HG03520 (cell line): ENCODE data around the gene SEMA4A.
A peak's percentile ranks its signal among the peaks of the same experiment; 100 is the strongest.
"Not testable (repeated sequence)": the region's sequence is repeated elsewhere in the genome, so short reads cannot be mapped to it uniquely, and the experiment has no call there.

Experiments
- ATAC-seq: cut with Tn5 transposase; IDR thresholded peaks from one replicate; pipeline ENCODE4 v1.9.1; 2021; ENCODE audit warnings: mild to moderate bottlenecking, moderate library complexity; ENCODE audit not compliant: unreplicated experiment

SEMA4A gene

GRCh38 chr1:156153362-156153761, at the start of gene SEMA4A:
Gene SEMA4A, plus strand, starts transcription at chr1:156153585. Its CDS starts 994 bp downstream, at chr1:156154579.
- no peak for ATAC-seq

DNA sequence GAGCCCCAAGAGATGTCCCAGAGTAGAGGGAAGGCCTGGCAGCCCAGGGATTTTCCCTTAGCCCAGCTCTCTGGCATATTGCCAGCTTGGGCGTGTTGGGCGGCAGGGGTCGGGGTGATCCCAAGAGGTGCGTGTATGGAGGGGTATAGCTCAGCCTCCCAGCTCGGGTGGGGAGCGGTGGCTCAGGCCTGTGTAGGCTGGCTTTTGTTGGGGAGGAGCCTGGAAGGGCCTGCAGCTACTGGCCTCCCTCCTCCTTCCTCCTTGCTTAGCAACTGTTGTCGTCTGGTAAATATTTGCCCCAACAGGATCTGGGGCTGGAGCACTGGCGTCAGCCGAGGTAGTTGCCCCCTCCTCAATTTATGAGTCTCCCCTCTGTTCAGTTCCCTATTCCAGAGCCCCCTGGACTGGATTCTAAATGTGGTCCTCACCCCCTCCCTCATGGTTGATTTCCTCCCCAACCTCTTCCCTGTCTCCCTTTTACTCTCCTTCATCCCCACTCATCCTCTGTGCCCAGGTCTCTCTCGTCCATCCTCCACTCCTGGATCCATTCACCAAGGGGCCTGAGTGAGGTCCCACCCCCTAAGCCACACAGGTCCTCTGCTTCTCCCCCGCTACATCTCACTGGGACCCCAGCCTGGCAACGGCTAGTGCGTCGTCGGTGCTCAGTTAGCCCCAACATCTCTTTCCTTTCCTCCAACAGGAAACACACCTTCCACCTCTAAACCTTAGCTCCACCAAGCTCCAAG, 49.1 kb upstream of the SEMA4A start:
- no peak for ATAC-seq

- no peak for ATAC-seq
Observed at GRCh38 chr1:156104861-156105832, 48.2 kb upstream of the SEMA4A start.

GRCh38 chr1:156106624-156107488, 46.5 kb upstream of the SEMA4A start:
- no peak for ATAC-seq

DNA sequence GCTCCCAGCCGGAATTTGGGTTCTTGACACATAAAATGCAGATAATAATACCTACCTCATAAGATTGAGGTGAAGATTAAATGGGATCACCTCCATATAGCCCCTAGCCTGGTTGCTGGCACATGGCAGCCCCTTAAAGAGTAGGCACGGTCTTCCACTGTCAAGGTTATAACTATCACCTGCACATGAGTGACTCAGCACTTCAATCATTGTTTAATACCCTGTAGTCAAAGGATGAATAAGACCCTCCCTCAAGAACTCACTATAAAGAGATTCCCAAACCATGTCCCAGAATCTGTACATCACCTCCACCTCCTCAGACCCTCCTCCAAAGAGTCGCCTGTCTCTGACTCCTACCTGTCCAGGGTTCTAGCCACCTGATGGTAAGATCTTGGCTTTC, 45.3 kb upstream of the SEMA4A start:
- no peak for ATAC-seq

DNA sequence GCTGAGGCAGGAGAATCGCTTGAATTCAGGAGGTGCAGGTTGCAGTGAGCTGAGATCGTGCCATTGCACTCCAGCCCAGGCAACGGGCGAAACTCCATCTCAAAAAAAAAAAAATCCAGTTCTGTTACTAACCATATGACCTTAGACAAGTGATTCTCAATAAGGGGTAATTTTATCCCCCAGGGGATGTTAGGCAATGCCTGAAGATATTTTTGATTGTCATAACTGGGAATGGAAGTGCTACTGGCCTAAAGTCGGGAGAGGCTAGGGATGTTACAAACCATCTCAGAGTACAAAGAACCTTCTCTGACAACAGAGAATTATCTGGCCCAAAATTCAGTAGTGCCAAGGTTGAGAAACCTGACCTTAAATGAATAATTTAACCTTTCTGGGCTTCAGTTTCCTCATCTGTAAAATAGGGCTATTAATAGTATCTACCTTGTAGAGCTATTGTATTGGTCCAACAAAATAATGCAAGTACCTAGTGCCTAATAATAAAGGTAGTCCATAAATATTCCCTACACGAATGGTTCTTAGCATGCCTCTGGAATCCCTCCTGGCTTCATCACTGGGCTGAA, 44.6 kb upstream of the SEMA4A start:
- ATAC-seq = no peak

- no peak for ATAC-seq
Observed at GRCh38 chr1:156110252-156110651, 43.1 kb upstream of the SEMA4A start.

- no peak for ATAC-seq
Observed at GRCh38 chr1:156111355-156111962, 41.9 kb upstream of the SEMA4A start.

DNA sequence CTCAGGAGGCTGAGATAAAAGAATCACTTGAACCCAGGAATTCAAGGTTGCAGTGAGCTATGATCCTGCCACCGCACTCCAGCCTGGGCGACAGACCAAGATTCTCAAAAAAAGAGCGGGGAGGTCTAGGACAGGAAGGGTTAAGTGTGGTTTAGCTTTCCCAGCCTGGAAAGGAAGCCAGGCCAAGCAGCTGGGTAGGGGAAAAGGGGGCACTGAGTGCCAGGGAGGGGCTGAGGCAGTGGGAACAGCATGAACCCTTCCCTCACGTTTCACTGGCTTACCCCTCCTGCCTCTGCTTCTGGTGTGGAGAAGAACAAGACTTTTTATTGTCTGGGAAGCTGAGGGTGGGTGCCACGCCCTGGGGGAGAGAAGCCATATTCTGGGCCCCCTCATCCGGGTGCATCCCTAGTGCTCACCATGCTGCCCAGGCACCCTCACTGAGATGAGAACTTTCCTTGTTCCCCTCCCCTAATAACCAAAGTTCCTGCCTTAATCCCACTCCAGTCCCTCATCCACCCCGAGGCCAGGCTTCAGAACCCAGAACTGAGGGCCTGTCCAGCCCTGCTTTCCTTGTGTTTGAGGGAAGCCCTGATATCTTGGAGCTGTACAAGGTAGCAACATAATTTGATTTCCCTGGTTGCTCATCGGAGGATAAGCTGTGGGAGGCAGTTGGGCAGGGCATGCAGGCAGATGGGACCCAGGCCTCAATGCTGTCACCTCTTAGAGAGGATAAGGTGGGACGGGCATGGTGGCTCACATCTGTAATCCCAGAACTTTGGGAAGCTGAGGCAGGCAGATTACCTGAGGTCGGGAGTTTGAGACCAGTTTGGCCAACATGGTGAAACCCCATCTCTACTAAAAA, 40.9 kb upstream of the SEMA4A start:
- no peak for ATAC-seq

GRCh38 chr1:156113282-156113950, 40.0 kb upstream of the SEMA4A start:
- no peak for ATAC-seq

- peak; percentile 68 for ATAC-seq
Observed at GRCh38 chr1:156114101-156114918, 39.1 kb upstream of the SEMA4A start, which contains the start of gene LMNA. Gene LMNA, plus strand, starts transcription at chr1:156114711. Its CDS starts 208 bp downstream, at chr1:156114919.

- no peak for ATAC-seq
Observed at GRCh38 chr1:156114919-156115513, 38.4 kb upstream of the SEMA4A start.

DNA sequence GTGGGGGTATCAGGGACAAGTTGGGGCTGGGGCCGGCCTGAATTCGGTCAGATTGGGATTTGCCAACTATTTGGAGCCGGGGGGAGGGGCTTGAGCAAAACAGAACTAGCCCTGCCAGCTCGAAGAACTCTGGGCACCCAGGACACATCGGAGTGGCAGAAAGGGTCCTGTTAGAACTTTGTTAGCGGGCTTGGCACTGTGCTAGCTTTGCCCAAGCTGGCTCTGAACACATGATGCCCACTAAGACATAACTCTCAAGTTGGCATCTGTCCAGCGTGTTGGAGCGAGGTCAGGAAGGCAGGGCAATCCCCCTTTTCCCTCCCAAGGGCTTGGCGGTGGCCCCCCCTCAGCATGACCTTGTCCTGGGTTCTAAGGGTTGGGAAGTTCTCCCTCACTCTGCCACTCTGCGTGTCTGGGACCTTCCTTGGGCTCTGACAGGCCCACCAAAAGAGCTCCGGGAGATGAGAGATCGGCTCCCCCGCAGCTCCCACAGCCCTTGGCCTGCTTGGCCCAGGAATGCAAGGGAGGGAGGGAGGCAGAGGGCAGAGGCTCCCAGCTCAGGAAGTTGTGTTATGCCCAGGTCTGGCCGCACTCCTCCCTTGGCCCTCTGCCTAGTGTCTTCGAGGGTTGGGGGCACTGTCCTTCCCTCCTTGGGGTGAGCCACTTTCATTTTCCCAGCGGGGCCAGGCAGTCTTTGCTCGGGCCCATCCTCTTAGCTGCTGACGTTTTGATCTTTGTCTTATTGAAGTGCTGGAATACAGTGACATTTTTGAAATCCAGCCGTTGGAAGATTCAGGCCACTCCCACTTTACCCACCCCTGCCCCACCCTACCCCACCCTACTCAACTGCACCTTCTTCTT, 37.6 kb upstream of the SEMA4A start:
- no peak for ATAC-seq

DNA sequence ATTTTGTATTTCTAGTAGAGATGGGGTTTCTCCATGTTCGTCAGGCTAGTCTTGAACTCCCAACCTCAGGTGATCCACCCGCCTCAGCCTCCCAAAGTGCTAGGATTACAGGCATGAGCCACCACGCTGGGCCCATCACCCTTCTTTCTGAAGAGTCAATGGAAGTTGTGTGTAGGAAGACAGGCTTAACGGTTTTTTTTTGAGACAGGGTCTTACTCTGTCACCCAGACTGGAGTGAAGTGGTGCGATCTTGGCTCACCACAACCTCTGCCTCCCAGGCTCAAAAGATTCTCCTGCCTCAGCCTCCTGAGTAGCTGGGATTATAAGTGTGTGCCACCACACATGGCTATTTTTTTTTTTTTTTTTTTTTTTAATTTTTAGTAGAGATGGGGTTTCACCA, 36.7 kb upstream of the SEMA4A start:
- not testable (repeated sequence) for ATAC-seq

- no peak for ATAC-seq
Observed at GRCh38 chr1:156117414-156118176, 35.8 kb upstream of the SEMA4A start.
